Activated CD8-positive, alpha-beta T cell treated with anti-CD3 and anti-CD28 coated beads for 36 hours (primary cell): ENCODE measurements around the gene HIPK4. TPM values are rescaled to one million over a fixed set of nuclear protein-coding genes. Genes with fewer than 3 reads are reported as not detected.
A peak's percentile ranks its signal among the peaks of the same experiment; 100 is the strongest.

Source experiments
- ATAC-seq: fragments of 200-7000 bp; cut with Tn5 transposase; one replicate; pipeline ENCODE4 v1.10.0; 2021; ENCODE audit warnings: mild to moderate bottlenecking, moderate library complexity
- CTCF ChIA-PET: fragments of 350-600 bp; sonication (Branson Sonifier 250); formaldehyde crosslinking; loops from one replicate; lab custom pipeline; 2021; ENCODE audit warnings: antibody characterized with exemption; lab: Charles Lee
- POLR2A ChIA-PET: fragments of 350-600 bp; sonication (Branson Sonifier 250); formaldehyde crosslinking; loops from one replicate; lab custom pipeline; 2021; ENCODE audit warnings: antibody characterized with exemption; lab: Charles Lee
- DNase-seq: peaks from one replicate; pipeline ENCODE4 v3.0.0-alpha.2; 2020
- H3K27ac Mint-ChIP-seq: one replicate; pipeline ENCODE4 v1.8.0; 2021; ENCODE audit warnings: mild to moderate bottlenecking, mixed read lengths
- H3K27me3 Mint-ChIP-seq: one replicate; pipeline ENCODE4 v1.8.0; 2021; ENCODE audit warnings: mixed read lengths
- H3K36me3 Mint-ChIP-seq: one replicate; pipeline ENCODE4 v1.8.0; 2021; ENCODE audit warnings: low read depth, mixed read lengths
- H3K4me1 Mint-ChIP-seq: one replicate; pipeline ENCODE4 v1.8.0; 2021; ENCODE audit warnings: low read depth, mixed read lengths
- H3K4me3 Mint-ChIP-seq: one replicate; pipeline ENCODE4 v1.8.0; 2021; ENCODE audit warnings: mild to moderate bottlenecking, moderate library complexity, mixed read lengths
- H3K9me3 Mint-ChIP-seq: one replicate; pipeline ENCODE4 v1.8.0; 2021; ENCODE audit warnings: mixed read lengths
- CTCF ChIP-seq: fragments of 200-600 bp; IDR thresholded peaks from one replicate; pipeline ENCODE4 v1.8.0; 2022; ENCODE audit warnings: antibody characterized with exemption, mild to moderate bottlenecking
- intact Hi-C: fragments of 100-400 bp; cut with micrococcal nuclease; formaldehyde crosslinking; loops from one replicate; pipeline ENCODE4 v1.10.0; 2022
- total RNA-seq, 2 experiments: library from RNA; stranded (reverse); gene quantifications; one replicate each; pipeline ENCODE4 v1.2.3, GENCODE V29; 2021

Gene HIPK4
- total RNA-seq, 2 experiments from 2014 or later: not detected

DNA sequence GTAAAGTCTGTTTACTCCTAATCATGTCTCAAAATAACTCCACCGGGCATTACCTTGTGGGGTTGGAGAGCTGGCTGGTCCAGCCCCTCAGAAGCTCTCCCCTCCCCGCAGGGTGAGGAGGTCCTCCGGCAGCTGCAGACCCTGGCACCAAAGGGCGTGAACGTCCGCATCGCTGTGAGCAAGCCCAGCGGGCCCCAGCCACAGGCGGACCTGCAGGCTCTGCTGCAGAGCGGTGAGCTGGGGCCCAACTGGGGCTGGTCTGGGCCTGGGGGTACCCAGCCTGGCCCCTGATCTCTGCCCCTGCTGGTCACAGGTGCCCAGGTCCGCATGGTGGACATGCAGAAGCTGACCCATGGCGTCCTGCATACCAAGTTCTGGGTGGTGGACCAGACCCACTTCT lies 20.2 kb downstream of the HIPK4 start:
- Mint-ChIP-seq H3K27ac (no peak overlapping the region), H3K4me3 (no peak overlapping the region), H3K9me3 (no peaks in the 10 kb centered on the region), H3K4me1 (peaks cover 12% of the 10 kb centered on the region), H3K36me3 (peaks cover 6% of the 10 kb centered on the region), H3K27me3 (no peaks in the 10 kb centered on the region)
- ATAC-seq (no peak), DNase-seq (no peak)
- intact Hi-C loops: no loop called here
- ChIA-PET POLR2A (no interaction called here), CTCF (no interaction called here)
- no peak for TF ChIP-seq CTCF

DNA sequence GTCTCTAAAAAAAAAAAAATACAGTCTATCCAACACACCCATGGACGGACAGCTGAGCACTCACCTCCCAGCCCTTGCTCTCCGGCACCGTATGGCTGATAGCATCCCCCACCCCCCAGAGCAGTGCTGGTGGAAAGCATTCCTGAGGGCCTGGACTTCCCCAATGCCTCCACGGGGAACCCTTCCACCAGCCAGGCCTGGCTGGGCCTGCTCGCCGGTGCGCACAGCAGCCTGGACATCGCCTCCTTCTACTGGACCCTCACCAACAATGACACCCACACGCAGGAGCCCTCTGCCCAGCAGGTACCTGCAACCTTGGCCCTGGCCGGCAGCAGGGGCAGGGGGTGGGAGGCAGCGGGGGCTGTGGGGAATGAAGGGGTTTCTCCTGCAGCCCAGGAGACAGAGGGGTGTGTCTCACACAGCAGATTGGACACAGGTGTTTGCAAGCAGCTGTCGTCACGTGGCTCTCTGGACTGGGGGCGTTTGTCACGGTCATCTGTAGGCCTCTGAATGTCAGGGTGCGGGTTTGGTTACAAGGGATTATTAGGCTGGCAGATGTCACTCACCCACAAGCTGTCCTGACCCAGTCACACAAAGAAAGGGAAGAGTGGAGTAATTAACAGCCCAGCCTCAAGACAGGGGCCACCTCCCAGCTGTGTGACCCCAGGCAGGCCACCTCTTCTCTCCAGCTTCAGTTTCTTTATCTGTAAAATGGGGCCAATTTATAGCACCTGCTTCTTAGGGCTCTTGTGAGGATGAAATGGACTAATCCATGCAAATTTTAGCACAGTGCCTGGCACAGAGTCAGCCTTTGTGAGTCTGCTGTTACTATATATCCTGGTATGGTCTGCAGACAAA lies 22.2 kb downstream of the HIPK4 start:
- Mint-ChIP-seq H3K4me3 (no peak overlapping the region), H3K27me3 (no peaks in the 10 kb centered on the region), H3K36me3 (peaks cover 3% of the 10 kb centered on the region), H3K9me3 (no peaks in the 10 kb centered on the region), H3K4me1 (peaks cover 12% of the 10 kb centered on the region), H3K27ac (no peak overlapping the region)
- ATAC-seq (no peak), DNase-seq (no peak)
- CTCF ChIA-PET: interaction anchor here (1.6 kb wide), 1 partner anchor 62 kb away, joined by 3 read pairs; no protein-coding TSS in a partner anchor
- no peak for TF ChIP-seq CTCF
- intact Hi-C loops: no loop called here
- POLR2A ChIA-PET: interaction anchor here (1.1 to 1.3 kb wide), 2 partner anchors 35 kb away, joined by 3 read pairs; no protein-coding TSS in a partner anchor

DNA sequence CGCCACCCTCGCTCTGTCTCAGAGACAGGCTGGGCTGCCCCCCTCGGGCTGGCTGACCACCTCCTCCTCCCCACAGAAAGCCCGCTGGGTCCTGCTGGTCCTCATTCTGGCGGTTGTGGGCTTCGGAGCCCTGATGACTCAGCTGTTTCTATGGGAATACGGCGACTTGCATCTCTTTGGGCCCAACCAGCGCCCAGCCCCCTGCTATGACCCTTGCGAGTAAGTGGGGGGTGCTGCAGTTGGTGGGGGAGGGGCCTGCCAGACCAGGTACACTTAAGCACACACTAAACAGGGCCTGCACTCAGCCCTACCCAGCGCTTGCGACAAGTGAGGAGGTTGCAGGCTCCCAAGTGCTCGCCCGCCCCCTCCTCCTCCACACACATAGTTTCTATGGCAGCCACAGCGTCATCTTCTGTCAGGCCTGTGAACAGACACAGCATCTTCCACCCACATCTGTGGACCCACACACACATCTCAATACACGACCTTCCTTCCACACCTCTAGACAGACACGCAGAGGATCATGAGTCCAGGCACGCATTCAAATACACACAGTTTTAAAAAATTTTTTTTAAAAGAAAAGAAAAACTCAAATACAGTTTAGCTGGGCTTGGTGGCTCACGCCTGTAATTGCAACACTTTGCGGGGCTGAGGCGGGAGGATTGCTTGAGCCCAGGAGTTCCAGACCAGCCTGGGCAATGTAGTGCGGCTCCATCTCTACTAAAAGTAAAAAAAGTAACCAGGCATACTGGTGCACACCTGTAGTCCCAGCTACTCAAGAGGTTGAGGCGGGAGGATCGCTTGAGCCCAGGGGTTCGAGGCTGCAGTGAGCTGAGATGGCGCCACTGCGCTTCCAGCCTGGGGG lies 23.1 kb downstream of the HIPK4 start:
- intact Hi-C loops: no loop called here
- TF ChIP-seq CTCF: no peak
- H3K27me3 Mint-ChIP-seq: no peaks in the 10 kb centered on the region
- peaks cover 3% of the 10 kb centered on the region for H3K36me3 Mint-ChIP-seq
- H3K4me3 Mint-ChIP-seq: no peak overlapping the region
- ATAC-seq: no peak
- DNase-seq: no peak
- peaks cover 11% of the 10 kb centered on the region for H3K4me1 Mint-ChIP-seq
- no peak overlapping the region for H3K27ac Mint-ChIP-seq
- H3K9me3 Mint-ChIP-seq: no peaks in the 10 kb centered on the region
- ChIA-PET CTCF (no interaction called here), POLR2A (interaction anchor here (1.3 kb wide), 1 partner anchor 36 kb away, joined by 3 read pairs; no protein-coding TSS in a partner anchor)

DNA sequence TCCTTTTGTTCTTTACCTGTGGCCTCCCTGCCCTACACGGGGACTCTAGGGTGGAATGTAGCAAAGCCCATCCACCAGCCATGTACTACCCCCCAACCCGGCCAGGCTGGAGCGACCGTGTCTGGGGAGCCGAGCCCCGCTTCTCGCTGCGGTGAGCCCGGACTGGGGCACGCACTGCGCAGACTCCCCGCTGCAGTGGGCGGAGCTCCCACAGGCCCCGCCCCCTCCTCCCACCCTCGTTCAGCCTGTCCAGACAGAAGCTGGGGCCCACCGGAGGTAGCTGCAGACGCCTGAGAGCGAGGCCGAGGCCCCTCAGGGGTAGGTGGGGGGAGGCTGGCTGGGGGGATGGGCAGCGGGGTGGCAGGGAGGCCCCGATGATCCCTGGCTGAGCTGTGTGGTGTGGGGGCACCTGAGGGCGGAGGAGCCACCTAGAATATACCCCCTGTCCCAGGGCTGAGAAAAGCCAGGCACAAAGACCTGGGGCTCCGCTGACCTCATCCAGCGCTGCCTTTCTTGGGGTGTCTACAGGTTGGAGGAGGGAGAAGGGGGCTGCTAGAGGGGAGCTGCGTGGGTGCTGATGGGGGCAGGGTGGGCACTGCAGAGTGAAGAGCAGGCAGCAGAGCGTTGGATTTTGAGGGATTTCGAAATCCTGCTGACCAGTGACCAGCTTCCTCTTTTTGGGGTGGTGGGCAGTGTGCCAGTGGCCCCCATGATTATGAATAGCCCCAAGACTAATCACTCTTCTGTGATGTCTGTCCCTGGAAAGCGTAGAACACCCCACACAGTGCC lies 24.2 kb downstream of the HIPK4 start:
- peak; percentile 97 for ATAC-seq
- POLR2A ChIA-PET: no interaction called here
- H3K4me3 Mint-ChIP-seq: peak overlapping the region; percentile 62
- H3K9me3 Mint-ChIP-seq: no peaks in the 10 kb centered on the region
- intact Hi-C loops: no loop called here
- H3K27me3 Mint-ChIP-seq: no peaks in the 10 kb centered on the region
- CTCF ChIA-PET: no interaction called here
- H3K36me3 Mint-ChIP-seq: peaks cover 3% of the 10 kb centered on the region
- DNase-seq: peak; percentile 65
- TF ChIP-seq CTCF: no peak
- H3K4me1 Mint-ChIP-seq: peaks cover 11% of the 10 kb centered on the region
- no peak overlapping the region for H3K27ac Mint-ChIP-seq
